ENCODE results near the gene CD82. TPM values are rescaled to one million over a fixed set of nuclear protein-coding genes. Genes with fewer than 3 reads are reported as not detected.

Gene CD82
- total RNA-seq, 3 donors from 2014 or later: 12.0 to 40.4 (median 38.0) TPM

GRCh38 chr11:44632466-44633123, 67.1 kb downstream of the CD82 start:
- H3K9me3 ChIP-seq: no peaks in the 10 kb centered on the region
- H3K4me1 ChIP-seq: peaks cover 0 to 11% of the 10 kb centered on the region in 2 donors
- no peak for TF ChIP-seq POLR2AphosphoS5 (IDR thresholded peaks at IDR 0.05)
- no peak for TF ChIP-seq CTCF (IDR thresholded peaks at IDR 0.05)
- TF ChIP-seq POLR2A (IDR thresholded peaks at IDR 0.05): no peak
- no peaks in the 10 kb centered on the region for H3K27me3 ChIP-seq
- DNase-seq (ENCODE audit: low spot score in 2 of 2): no peak
- H3K27ac ChIP-seq: no peak overlapping the region
- H3K4me3 ChIP-seq: no peak overlapping the region
- H3K36me3 ChIP-seq: no peaks in the 10 kb centered on the region
- intact Hi-C loops (cut with DNase I; ENCODE audit: low total_unique reads): no loop called here

- intact Hi-C loops (cut with DNase I; ENCODE audit: low total_unique reads): no loop called here
- Histone ChIP-seq H3K27me3 (no peaks in the 10 kb centered on the region), H3K27ac (no peak overlapping the region), H3K36me3 (no peaks in the 10 kb centered on the region), H3K4me3 (no peak overlapping the region), H3K9me3 (no peaks in the 10 kb centered on the region), H3K4me1 (peaks cover 0 to 4% of the 10 kb centered on the region in 2 donors)
- DNase-seq (ENCODE audit: low spot score in 2 of 2): no peak
- no peak for TF ChIP-seq CTCF (IDR thresholded peaks at IDR 0.05)
- TF ChIP-seq POLR2AphosphoS5 (IDR thresholded peaks at IDR 0.05): no peak
- TF ChIP-seq POLR2A (IDR thresholded peaks at IDR 0.05): no peak
Measured at GRCh38 chr11:44633641-44634040, 68.2 kb downstream of the CD82 start.

- H3K36me3 ChIP-seq: no peaks in the 10 kb centered on the region
- H3K9me3 ChIP-seq: no peaks in the 10 kb centered on the region
- H3K27ac ChIP-seq: no peak overlapping the region
- peaks cover 0 to 4% of the 10 kb centered on the region in 2 donors for H3K4me1 ChIP-seq
- no peak for TF ChIP-seq POLR2A (IDR thresholded peaks at IDR 0.05)
- no peak for TF ChIP-seq POLR2AphosphoS5 (IDR thresholded peaks at IDR 0.05)
- TF ChIP-seq CTCF (IDR thresholded peaks at IDR 0.05): no peak
- no peak overlapping the region for H3K4me3 ChIP-seq
- H3K27me3 ChIP-seq: no peaks in the 10 kb centered on the region
- intact Hi-C loops (cut with DNase I; ENCODE audit: low total_unique reads): no loop called here
- no peak for DNase-seq (ENCODE audit: low spot score in 2 of 2)
Measured at GRCh38 chr11:44634401-44635281, 69.2 kb downstream of the CD82 start.

- Histone ChIP-seq H3K4me3 (no peak overlapping the region), H3K4me1 (peaks cover 0 to 4% of the 10 kb centered on the region in 2 donors), H3K36me3 (no peaks in the 10 kb centered on the region), H3K9me3 (peaks cover 3 to 5% of the 10 kb centered on the region in 2 donors), H3K27me3 (no peaks in the 10 kb centered on the region), H3K27ac (no peak overlapping the region)
- DNase-seq (ENCODE audit: low spot score in 2 of 2): no peak
- TF ChIP-seq POLR2AphosphoS5 (IDR thresholded peaks at IDR 0.05) (no peak), CTCF (IDR thresholded peaks at IDR 0.05) (no peak), POLR2A (IDR thresholded peaks at IDR 0.05) (no peak)
- intact Hi-C loops (cut with DNase I; ENCODE audit: low total_unique reads): no loop called here
Measured at GRCh38 chr11:44637487-44637886, 72.0 kb downstream of the CD82 start.

GRCh38 chr11:44638032-44638431, 72.6 kb downstream of the CD82 start:
- Histone ChIP-seq H3K27ac (no peak overlapping the region), H3K9me3 (peaks cover 5 to 8% of the 10 kb centered on the region in 2 donors), H3K36me3 (no peaks in the 10 kb centered on the region), H3K4me1 (peaks cover 0 to 4% of the 10 kb centered on the region in 2 donors), H3K4me3 (no peak overlapping the region), H3K27me3 (no peaks in the 10 kb centered on the region)
- TF ChIP-seq POLR2AphosphoS5 (IDR thresholded peaks at IDR 0.05) (no peak), CTCF (IDR thresholded peaks at IDR 0.05) (no peak), POLR2A (IDR thresholded peaks at IDR 0.05) (no peak)
- DNase-seq (ENCODE audit: low spot score in 2 of 2): no peak
- intact Hi-C loops (cut with DNase I; ENCODE audit: low total_unique reads): no loop called here

Data from breast epithelium (tissue), 4 donors.